ENCODE data around the gene MT1M.
"Not testable (repeated sequence)": the region's sequence is repeated elsewhere in the genome, so short reads cannot be mapped to it uniquely, and the experiment has no call there.

MT1M gene

GRCh38 chr16:56620339-56620897 is 12.0 kb upstream of the MT1M start:
- no peak overlapping the region for H3K4me3 ChIP-seq (ENCODE audit: low read depth, low read length)
- TF ChIP-seq CTCF (IDR thresholded peaks at IDR 0.05; ENCODE audit: low read depth, low read length, missing control alignments), result no peak
- DNase-seq (ENCODE audit: low read depth), result no peak

- not testable (repeated sequence) for H3K4me3 ChIP-seq (ENCODE audit: low read depth, low read length); DNase-seq (ENCODE audit: low read depth)
Observed at GRCh38 chr16:56621665-56622445, 10.6 kb upstream of the MT1M start.

GRCh38 chr16:56623184-56623583 is 9.3 kb upstream of the MT1M start:
- DNase-seq (ENCODE audit: low read depth); H3K4me3 ChIP-seq (ENCODE audit: low read depth, low read length): not testable (repeated sequence)

GRCh38 chr16:56623637-56624036 is 8.8 kb upstream of the MT1M start:
- no peak overlapping the region for H3K4me3 ChIP-seq (ENCODE audit: low read depth, low read length)
- no peak for TF ChIP-seq CTCF (IDR thresholded peaks at IDR 0.05; ENCODE audit: low read depth, low read length, missing control alignments)
- no peak for DNase-seq (ENCODE audit: low read depth)

- TF ChIP-seq CTCF (IDR thresholded peaks at IDR 0.05; ENCODE audit: low read depth, low read length, missing control alignments), result no peak
- no peak within 1 kb of the TSS for H3K4me3 ChIP-seq (ENCODE audit: low read depth, low read length)
- DNase-seq (ENCODE audit: low read depth), result no peak
Observed at GRCh38 chr16:56625140-56625942, 7.1 kb upstream of the MT1M start, which contains the start of gene MT1E. Gene MT1E, plus strand, starts transcription at chr16:56625781. Its CDS starts 71 bp downstream, at chr16:56625852.

- no peak overlapping the region for H3K4me3 ChIP-seq (ENCODE audit: low read depth, low read length)
Observed at GRCh38 chr16:56625943-56626654, 6.4 kb upstream of the MT1M start.

GRCh38 chr16:56626685-56627084 is 5.8 kb upstream of the MT1M start:
- no peak for DNase-seq (ENCODE audit: low read depth)
- TF ChIP-seq CTCF (IDR thresholded peaks at IDR 0.05; ENCODE audit: low read depth, low read length, missing control alignments), result no peak
- H3K4me3 ChIP-seq (ENCODE audit: low read depth, low read length), result no peak overlapping the region

More at GRCh38 chr16:56625943-56626654, 6.4 kb upstream of the MT1M start:
- DNase-seq (ENCODE audit: low read depth), result no peak
- no peak for TF ChIP-seq CTCF (IDR thresholded peaks at IDR 0.05; ENCODE audit: low read depth, low read length, missing control alignments)
